Tibial nerve (tissue), 4 donors: ENCODE measurements around the gene UNC50. TPM values are rescaled to one million over a fixed set of nuclear protein-coding genes. Genes with fewer than 3 reads are reported as not detected.

Source experiments
- DNase-seq, 2 donors: peaks; one replicate each; pipeline ENCODE4 v3.0.0-alpha.2; 2019; ENCODE audit warnings: low spot score in 2 of 2
- H3K27ac ChIP-seq, 4 donors: fragments of 200-600 bp; sonication (generic) in 3 of 4; one replicate each; pipeline ENCODE4 v1.5.1; 2017 to 2019; ENCODE audit warnings: mild to moderate bottlenecking in 1 of 4
- H3K27me3 ChIP-seq, 2 donors: fragments of 200-600 bp; sonication (generic) in 1 of 2; one replicate each; pipeline versions ENCODE4 v1.5.1 to v1.6.0; 2017 to 2019
- H3K36me3 ChIP-seq, 3 donors: fragments of 200-600 bp; sonication (generic); one replicate each; pipeline ENCODE4 v1.5.1; 2018 to 2019
- H3K4me1 ChIP-seq, 4 donors: fragments of 200-600 bp; sonication (generic) in 3 of 4; one replicate each; pipeline ENCODE4 v1.5.1; 2017 to 2019
- H3K4me3 ChIP-seq, 4 donors: fragments of 200-600 bp; sonication (generic) in 3 of 4; one replicate each; pipeline ENCODE4 v1.5.1; 2017 to 2019; ENCODE audit warnings: mild to moderate bottlenecking in 1 of 4, moderate library complexity in 1 of 4
- H3K9me3 ChIP-seq, 4 donors: fragments of 200-600 bp; sonication (generic) in 3 of 4; one replicate each; pipeline ENCODE4 v1.5.1; 2017 to 2019
- CTCF ChIP-seq, 5 experiments: fragments of 200-600 bp in 3 of 5; fragments of 450-650 bp in 2 of 5; sonication (generic) in 3 of 5; IDR thresholded peaks; one replicate each; pipeline ENCODE4 v1.5.1; 2016 to 2019; ENCODE audit warnings: antibody characterized with exemption in 5 of 5, mild to moderate bottlenecking in 3 of 5, moderate library complexity in 2 of 5
- EP300 ChIP-seq, 2 donors: sonication (generic); formaldehyde crosslinking; IDR thresholded peaks; one replicate each; pipeline ENCODE4 v1.6.1; 2017; ENCODE audit warnings: antibody characterized with exemption in 2 of 2, mild to moderate bottlenecking in 1 of 2
- POLR2A ChIP-seq, 2 donors: fragments of 450-650 bp; IDR thresholded peaks; one replicate each; pipeline ENCODE4 v1.6.1; 2017; ENCODE audit warnings: antibody characterized with exemption in 2 of 2, mild to moderate bottlenecking in 2 of 2, moderate library complexity in 2 of 2
- WGBS, 2 donors: methylation state at CpG; one replicate each; pipeline ENCODE4 v1.1.5; 2018; 5-methylcytosine and 5-hydroxymethylcytosine counted together
- total RNA-seq, 4 donors: library from RNA; depleted of rRNA; stranded (reverse); fragments of >200 nt; gene quantifications; one replicate each; pipeline ENCODE4 v1.1.0, GENCODE V29; 2016

The UNC50 gene
- 10 to 100 TPM; 45.3 to 64.9 (median 56.7) TPM for total RNA-seq

GRCh38 chr2:98608116-98608961, at the start of gene UNC50, which contains the start of gene COA5:
Gene UNC50 (plus strand): TSS chr2:98608589. CDS start chr2:98609760, 1,171 bp downstream.
Gene COA5 (minus strand): TSS chr2:98608512. CDS start chr2:98608405, 107 bp downstream.
- peak within 1 kb of the TSS; percentile 63 to 87 (median 78) for H3K4me3 ChIP-seq
- TF ChIP-seq POLR2A (IDR thresholded peaks at IDR 0.05) (peak; percentile 69 to 80), CTCF (IDR thresholded peaks at IDR 0.05) (peak in 2 of 5 experiments; percentile 38 to 52), EP300 (IDR thresholded peaks at IDR 0.05) (peak; percentile 65 to 98)
- H3K27ac ChIP-seq, result peak within 1 kb of the TSS; percentile 89 to 99 (median 94)
- H3K4me1 ChIP-seq, result peaks cover 0 to 68% (median 38%) of the 10 kb centered on the region in 4 donors
- DNase-seq, result peak; percentile 68 to 72
- H3K36me3 ChIP-seq, result peaks cover 0 to 32% (median 0%) of the 10 kb centered on the region in 3 donors
- WGBS, 2 donors, result 0 to 2% methylated on average over 22 to 46 of the region's 93 CpGs
- H3K27me3 ChIP-seq, result no peaks in the 10 kb centered on the region
- H3K9me3 ChIP-seq, result no peaks in the 10 kb centered on the region

- WGBS, 2 donors, result 84 to 92% methylated on average over 16 of the region's 16 CpGs
- no peak for DNase-seq
- Histone ChIP-seq H3K27me3 (no peaks in the 10 kb centered on the region), H3K27ac (no peak overlapping the region), H3K4me3 (no peak overlapping the region), H3K36me3 (peaks cover 0 to 81% (median 0%) of the 10 kb centered on the region in 3 donors), H3K4me1 (peaks cover 0 to 5% (median 0%) of the 10 kb centered on the region in 4 donors), H3K9me3 (no peaks in the 10 kb centered on the region)
- TF ChIP-seq POLR2A (IDR thresholded peaks at IDR 0.05) (no peak), EP300 (IDR thresholded peaks at IDR 0.05) (no peak), CTCF (IDR thresholded peaks at IDR 0.05) (no peak)
These were observed 49.4 kb upstream of the UNC50 start for GRCh38 chr2:98558852-98559530.

GRCh38 chr2:98559581-98559980, 48.8 kb upstream of the UNC50 start:
- Histone ChIP-seq H3K27me3 (no peaks in the 10 kb centered on the region), H3K4me1 (peaks cover 0 to 5% (median 0%) of the 10 kb centered on the region in 4 donors), H3K9me3 (no peaks in the 10 kb centered on the region), H3K36me3 (peaks cover 0 to 81% (median 0%) of the 10 kb centered on the region in 3 donors), H3K4me3 (no peak overlapping the region), H3K27ac (no peak overlapping the region)
- TF ChIP-seq CTCF (IDR thresholded peaks at IDR 0.05) (no peak), POLR2A (IDR thresholded peaks at IDR 0.05) (no peak)
- WGBS, 2 donors, result 87 to 89% methylated on average over 3 of the region's 3 CpGs
- no peak for DNase-seq

GRCh38 chr2:98560256-98560771, 48.1 kb upstream of the UNC50 start:
- 88 to 90% methylated on average over 9 of the region's 9 CpGs for WGBS, 2 donors
- H3K9me3 ChIP-seq, result no peaks in the 10 kb centered on the region
- TF ChIP-seq CTCF (IDR thresholded peaks at IDR 0.05) (no peak), EP300 (IDR thresholded peaks at IDR 0.05) (no peak), POLR2A (IDR thresholded peaks at IDR 0.05) (no peak)
- peak overlapping the region in 1 of 4 donors; percentile 34 for H3K27ac ChIP-seq
- no peak for DNase-seq
- H3K36me3 ChIP-seq, result peaks cover 0 to 81% (median 0%) of the 10 kb centered on the region in 3 donors
- peaks cover 0 to 5% (median 0%) of the 10 kb centered on the region in 4 donors for H3K4me1 ChIP-seq
- H3K4me3 ChIP-seq, result no peak overlapping the region
- H3K27me3 ChIP-seq, result no peaks in the 10 kb centered on the region
